ENCODE data around the gene ITPA.

ITPA gene

GRCh38 chr20:3166913-3167342 lies 42.4 kb upstream of the ITPA start:
- Histone ChIP-seq H3K27ac (ENCODE audit: low read length) (no peak overlapping the region), H3K9ac (ENCODE audit: low read length) (no peak overlapping the region), H3K27me3 (ENCODE audit: control insufficient read depth, insufficient read depth, low read length) (peaks cover 12% of the 10 kb centered on the region), H3K36me3 (ENCODE audit: control insufficient read depth, low read depth, low read length) (no peaks in the 10 kb centered on the region), H3K4me3 (ENCODE audit: low read length) (no peak overlapping the region), H3K4me1 (ENCODE audit: control insufficient read depth, low read depth, low read length) (peaks cover 5% of the 10 kb centered on the region), H3K9me3 (ENCODE audit: control insufficient read depth, low read depth, low read length) (no peaks in the 10 kb centered on the region)

- peaks cover 12% of the 10 kb centered on the region for H3K27me3 ChIP-seq (ENCODE audit: control insufficient read depth, insufficient read depth, low read length)
- no peak overlapping the region for H3K27ac ChIP-seq (ENCODE audit: low read length)
- H3K4me1 ChIP-seq (ENCODE audit: control insufficient read depth, low read depth, low read length): peaks cover 10% of the 10 kb centered on the region
- peak overlapping the region; percentile 60 for H3K9ac ChIP-seq (ENCODE audit: low read length)
- H3K4me3 ChIP-seq (ENCODE audit: low read length): peak overlapping the region; percentile 58
- no peaks in the 10 kb centered on the region for H3K36me3 ChIP-seq (ENCODE audit: control insufficient read depth, low read depth, low read length)
- no peaks in the 10 kb centered on the region for H3K9me3 ChIP-seq (ENCODE audit: control insufficient read depth, low read depth, low read length)
Measured at GRCh38 chr20:3167738-3168078, 41.6 kb upstream of the ITPA start.

GRCh38 chr20:3168079-3168828 lies 41.0 kb upstream of the ITPA start:
- Histone ChIP-seq H3K4me1 (ENCODE audit: control insufficient read depth, low read depth, low read length) (peaks cover 10% of the 10 kb centered on the region), H3K36me3 (ENCODE audit: control insufficient read depth, low read depth, low read length) (no peaks in the 10 kb centered on the region), H3K27me3 (ENCODE audit: control insufficient read depth, insufficient read depth, low read length) (peaks cover 12% of the 10 kb centered on the region), H3K9me3 (ENCODE audit: control insufficient read depth, low read depth, low read length) (no peaks in the 10 kb centered on the region), H3K4me3 (ENCODE audit: low read length) (peak overlapping the region; percentile 58), H3K27ac (ENCODE audit: low read length) (no peak overlapping the region), H3K9ac (ENCODE audit: low read length) (peak overlapping the region; percentile 60)

GRCh38 chr20:3168829-3169590 lies 40.3 kb upstream of the ITPA start:
- Histone ChIP-seq H3K9me3 (ENCODE audit: control insufficient read depth, low read depth, low read length) (no peaks in the 10 kb centered on the region), H3K27me3 (ENCODE audit: control insufficient read depth, insufficient read depth, low read length) (peaks cover 12% of the 10 kb centered on the region), H3K27ac (ENCODE audit: low read length) (no peak overlapping the region), H3K4me1 (ENCODE audit: control insufficient read depth, low read depth, low read length) (peaks cover 10% of the 10 kb centered on the region), H3K4me3 (ENCODE audit: low read length) (peak overlapping the region; percentile 58), H3K9ac (ENCODE audit: low read length) (peak overlapping the region; percentile 60), H3K36me3 (ENCODE audit: control insufficient read depth, low read depth, low read length) (no peaks in the 10 kb centered on the region)

GRCh38 chr20:3171391-3172125 lies 37.7 kb upstream of the ITPA start:
- Histone ChIP-seq H3K36me3 (ENCODE audit: control insufficient read depth, low read depth, low read length) (no peaks in the 10 kb centered on the region), H3K27me3 (ENCODE audit: control insufficient read depth, insufficient read depth, low read length) (peaks cover 12% of the 10 kb centered on the region), H3K4me3 (ENCODE audit: low read length) (no peak overlapping the region), H3K9ac (ENCODE audit: low read length) (no peak overlapping the region), H3K27ac (ENCODE audit: low read length) (no peak overlapping the region), H3K4me1 (ENCODE audit: control insufficient read depth, low read depth, low read length) (peaks cover 22% of the 10 kb centered on the region), H3K9me3 (ENCODE audit: control insufficient read depth, low read depth, low read length) (no peaks in the 10 kb centered on the region)

GRCh38 chr20:3172126-3172932 lies 37.0 kb upstream of the ITPA start:
- Histone ChIP-seq H3K4me3 (ENCODE audit: low read length) (peak overlapping the region; percentile 85), H3K9ac (ENCODE audit: low read length) (no peak overlapping the region), H3K9me3 (ENCODE audit: control insufficient read depth, low read depth, low read length) (no peaks in the 10 kb centered on the region), H3K4me1 (ENCODE audit: control insufficient read depth, low read depth, low read length) (peaks cover 20% of the 10 kb centered on the region), H3K27ac (ENCODE audit: low read length) (no peak overlapping the region), H3K36me3 (ENCODE audit: control insufficient read depth, low read depth, low read length) (no peaks in the 10 kb centered on the region), H3K27me3 (ENCODE audit: control insufficient read depth, insufficient read depth, low read length) (peaks cover 9% of the 10 kb centered on the region)

GRCh38 chr20:3172933-3173609 lies 36.2 kb upstream of the ITPA start, which contains the start of gene LZTS3:
LZTS3 (minus strand) TSS chr20:3173549; CDS start chr20:3167163, 6,386 bp downstream.
- Histone ChIP-seq H3K9me3 (ENCODE audit: control insufficient read depth, low read depth, low read length) (no peaks in the 10 kb centered on the region), H3K9ac (ENCODE audit: low read length) (peak within 1 kb of the TSS; percentile 76), H3K4me3 (ENCODE audit: low read length) (peak within 1 kb of the TSS; percentile 85), H3K36me3 (ENCODE audit: control insufficient read depth, low read depth, low read length) (no peaks in the 10 kb centered on the region), H3K4me1 (ENCODE audit: control insufficient read depth, low read depth, low read length) (peaks cover 17% of the 10 kb centered on the region), H3K27ac (ENCODE audit: low read length) (peak within 1 kb of the TSS; percentile 45), H3K27me3 (ENCODE audit: control insufficient read depth, insufficient read depth, low read length) (peaks cover 5% of the 10 kb centered on the region)

GRCh38 chr20:3173610-3174441 lies 35.5 kb upstream of the ITPA start:
- Histone ChIP-seq H3K9ac (ENCODE audit: low read length) (peak overlapping the region; percentile 76), H3K27me3 (ENCODE audit: control insufficient read depth, insufficient read depth, low read length) (peaks cover 5% of the 10 kb centered on the region), H3K36me3 (ENCODE audit: control insufficient read depth, low read depth, low read length) (no peaks in the 10 kb centered on the region), H3K4me3 (ENCODE audit: low read length) (peak overlapping the region; percentile 85), H3K27ac (ENCODE audit: low read length) (peak overlapping the region; percentile 45), H3K4me1 (ENCODE audit: control insufficient read depth, low read depth, low read length) (peaks cover 17% of the 10 kb centered on the region), H3K9me3 (ENCODE audit: control insufficient read depth, low read depth, low read length) (no peaks in the 10 kb centered on the region)

GRCh38 chr20:3174442-3175261 lies 34.6 kb upstream of the ITPA start:
- H3K9me3 ChIP-seq (ENCODE audit: control insufficient read depth, low read depth, low read length): no peaks in the 10 kb centered on the region
- peaks cover 17% of the 10 kb centered on the region for H3K4me1 ChIP-seq (ENCODE audit: control insufficient read depth, low read depth, low read length)
- H3K9ac ChIP-seq (ENCODE audit: low read length): peak overlapping the region; percentile 76
- H3K4me3 ChIP-seq (ENCODE audit: low read length): peak overlapping the region; percentile 85
- H3K36me3 ChIP-seq (ENCODE audit: control insufficient read depth, low read depth, low read length): no peaks in the 10 kb centered on the region
- H3K27me3 ChIP-seq (ENCODE audit: control insufficient read depth, insufficient read depth, low read length): no peaks in the 10 kb centered on the region
- no peak overlapping the region for H3K27ac ChIP-seq (ENCODE audit: low read length)
